ENCODE measurements around the gene CCDC87. TPM values are rescaled to one million over a fixed set of nuclear protein-coding genes. Genes with fewer than 3 reads are reported as not detected.

CCDC87 gene
- 0.54 to 0.72 TPM (median 0.57 TPM) in 5 replicates for total RNA-seq (2022; extraction: Qiagen RNA extraction)

GRCh38 chr11:66592457-66593302 lies at the start of gene CCDC87, which contains the start of gene CCS:
Gene CCDC87 (minus strand): TSS chr11:66593063. CDS start chr11:66593015, 48 bp downstream.
Gene CCS (plus strand): TSS chr11:66593185. CDS start chr11:66593262, 77 bp downstream.

GRCh38 chr11:66638177-66639065 lies 45.6 kb upstream of the CCDC87 start, which contains the start of gene RBM4:
Gene RBM4 (plus strand): TSS chr11:66638703. CDS start chr11:66639712, 1,009 bp downstream.

DNA sequence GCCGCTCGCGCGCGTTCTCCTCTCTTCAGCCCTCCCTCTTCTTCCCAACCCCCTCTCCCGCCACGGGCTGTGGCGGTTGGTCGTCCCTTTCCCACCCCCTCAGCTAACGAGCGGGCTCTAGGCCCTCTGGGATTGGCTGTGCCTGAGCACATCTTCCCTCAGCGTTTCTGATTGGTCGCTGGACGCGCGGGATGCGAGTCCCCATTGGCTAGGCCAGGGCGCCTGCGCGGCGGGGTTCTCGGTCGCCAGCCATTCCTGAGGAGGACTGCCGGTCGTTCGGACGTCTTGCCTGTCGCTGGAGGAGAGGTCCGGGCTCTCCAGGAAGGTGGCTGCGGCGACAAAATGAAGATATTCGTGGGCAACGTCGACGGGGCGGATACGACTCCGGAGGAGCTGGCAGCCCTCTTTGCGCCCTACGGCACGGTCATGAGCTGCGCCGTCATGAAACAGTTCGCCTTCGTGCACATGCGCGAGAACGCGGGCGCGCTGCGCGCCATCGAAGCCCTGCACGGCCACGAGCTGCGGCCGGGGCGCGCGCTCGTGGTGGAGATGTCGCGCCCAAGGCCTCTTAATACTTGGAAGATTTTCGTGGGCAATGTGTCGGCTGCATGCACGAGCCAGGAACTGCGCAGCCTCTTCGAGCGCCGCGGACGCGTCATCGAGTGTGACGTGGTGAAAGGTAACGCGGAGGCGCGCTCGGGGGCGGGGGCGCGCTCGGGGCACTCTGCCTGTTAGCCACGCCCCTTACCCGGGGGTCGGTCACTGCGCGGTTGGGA lies 23.7 kb upstream of the CCDC87 start, which contains the start of gene RBM14:
Gene RBM14 (plus strand): TSS at position 252 of the 776 bp plus-strand sequence. CDS start 91 bp downstream, at position 343.

GRCh38 chr11:66568124-66568916 lies 24.5 kb downstream of the CCDC87 start, which contains the start of gene CTSF:
Gene CTSF (minus strand): TSS chr11:66568606. CDS start chr11:66568486, 120 bp downstream.

GRCh38 chr11:66546368-66546965 lies 46.4 kb downstream of the CCDC87 start, which contains the start of gene ACTN3:
Gene ACTN3 (plus strand): TSS chr11:66546903. CDS start chr11:66546938, 35 bp downstream.

DNA sequence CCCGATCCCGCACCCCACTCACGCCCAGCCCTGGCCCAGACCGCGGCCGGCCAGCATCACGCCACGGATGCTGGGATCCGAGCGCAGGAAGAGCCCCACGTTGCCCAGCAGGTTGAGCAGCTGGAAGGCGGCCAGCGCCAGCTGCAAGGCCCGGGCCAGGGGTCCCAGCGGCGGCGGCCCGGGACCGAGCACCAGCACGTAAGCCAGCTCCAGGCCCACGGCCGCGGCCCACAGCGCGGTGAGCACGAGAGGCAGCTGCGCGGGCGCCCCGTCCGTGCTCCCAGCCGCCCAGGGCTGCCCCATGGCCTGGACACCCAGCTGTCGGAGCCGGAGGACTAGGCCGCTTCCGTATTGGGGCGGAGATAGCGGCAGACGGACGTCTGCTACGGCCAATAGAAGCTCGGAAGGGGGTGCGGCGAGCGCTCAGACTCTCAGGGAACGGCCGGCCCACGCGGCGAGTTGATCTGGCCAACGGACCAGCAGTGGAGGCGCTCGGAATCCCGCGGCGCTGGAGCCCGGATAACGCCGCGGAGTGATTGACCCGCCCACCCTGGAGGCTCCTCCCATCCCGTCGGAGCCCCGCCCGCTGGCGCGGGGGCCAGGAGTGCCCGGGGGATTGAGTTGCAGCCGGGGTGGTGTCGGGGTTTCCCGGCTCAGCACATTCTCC lies 47.0 kb downstream of the CCDC87 start, which contains the start of gene ZDHHC24:
Gene ZDHHC24 (minus strand): TSS at position 348 of the 667 bp plus-strand sequence. CDS start 45 bp downstream, at position 303.

Other genes starting within 250 kb of the CCDC87 start
- 81.3 to 101 TPM (median 89.5 TPM) in 5 replicates for gene BRMS1, start 248.0 kb downstream of the CCDC87 start, total RNA-seq (2022; extraction: Qiagen RNA extraction)
- 15.1 to 20.3 TPM (median 19.1 TPM) in 5 replicates for gene B4GAT1, start 245.4 kb downstream of the CCDC87 start, total RNA-seq (2022; extraction: Qiagen RNA extraction)
- 3.1 to 5.3 TPM (median 4.5 TPM) in 5 replicates for gene SLC29A2, start 221.3 kb downstream of the CCDC87 start, total RNA-seq (2022; extraction: Qiagen RNA extraction)
- not detected in 5 replicates for gene NPAS4, start 172.0 kb downstream of the CCDC87 start, total RNA-seq (2022; extraction: Qiagen RNA extraction)
- 91.9 to 118 TPM (median 107 TPM) in 5 replicates for gene MRPL11, start 154.2 kb downstream of the CCDC87 start, total RNA-seq (2022; extraction: Qiagen RNA extraction)
- 4.0 to 6.8 TPM (median 5.9 TPM) in 5 replicates for gene PELI3, start 126.2 kb downstream of the CCDC87 start, total RNA-seq (2022; extraction: Qiagen RNA extraction)
- gene DPP3, start 112.6 kb downstream of the CCDC87 start, total RNA-seq (2022; extraction: Qiagen RNA extraction) = 50.3 to 58.1 TPM (median 55.8 TPM) in 5 replicates
- gene BBS1, start 82.4 kb downstream of the CCDC87 start, total RNA-seq (2022; extraction: Qiagen RNA extraction) = 8.3 to 10.7 TPM (median 9.6 TPM) in 5 replicates
- 6.6 to 17.3 TPM (median 14.4 TPM) in 5 replicates for gene ZDHHC24, start 47.0 kb downstream of the CCDC87 start, total RNA-seq (2022; extraction: Qiagen RNA extraction)
- gene ACTN3, start 46.2 kb downstream of the CCDC87 start, total RNA-seq (2022; extraction: Qiagen RNA extraction) = 0.02 to 0.06 TPM in 2 of 5 replicates, not detected in the others
- gene CTSF, start 24.5 kb downstream of the CCDC87 start, total RNA-seq (2022; extraction: Qiagen RNA extraction) = 31.4 to 41.3 TPM (median 34.1 TPM) in 5 replicates
- gene CCS, start 122 bp upstream of the CCDC87 start, total RNA-seq (2022; extraction: Qiagen RNA extraction) = 25.6 to 32.3 TPM (median 31.2 TPM) in 5 replicates
- 60.9 to 82.1 TPM (median 70.9 TPM) in 5 replicates for gene RBM14, start 23.6 kb upstream of the CCDC87 start, total RNA-seq (2022; extraction: Qiagen RNA extraction)
- gene RBM4, start 45.6 kb upstream of the CCDC87 start, total RNA-seq (2022; extraction: Qiagen RNA extraction) = 129 to 158 TPM (median 144 TPM) in 5 replicates
- gene RBM4B, start 84.8 kb upstream of the CCDC87 start, total RNA-seq (2022; extraction: Qiagen RNA extraction) = 20.0 to 22.8 TPM (median 21.0 TPM) in 5 replicates
- gene SPTBN2, start 136.2 kb upstream of the CCDC87 start, total RNA-seq (2022; extraction: Qiagen RNA extraction) = 9.4 to 11.7 TPM (median 10.1 TPM) in 5 replicates